GM23248 (cell line): ENCODE measurements around the gene DNAJC17. TPM values are rescaled to one million over a fixed set of nuclear protein-coding genes. Genes with fewer than 3 reads are reported as not detected.

Source experiments
- DNase-seq: peaks from one replicate; pipeline ENCODE4 v3.0.0-alpha.2; 2015
- H2AFZ ChIP-seq: fragments of 200-600 bp; sonication (generic); 2 replicates; pipeline ENCODE4 v1.6.1; 2016; ENCODE audit warnings: antibody characterized with exemption
- H3F3A ChIP-seq: fragments of 200-600 bp; sonication (generic); 2 replicates; pipeline ENCODE4 v1.6.1; 2016; ENCODE audit warnings: mild to moderate bottlenecking, antibody characterized with exemption, mixed run types; ENCODE audit not compliant: insufficient read depth
- H3K27ac ChIP-seq: fragments of 200-600 bp; sonication (generic); 2 replicates; pipeline ENCODE4 v1.5.1; 2016; ENCODE audit warnings: mild to moderate bottlenecking
- H3K27me3 ChIP-seq: fragments of 200-600 bp; sonication (generic); replicated peaks from 2 replicates; pipeline ENCODE4 v1.6.1; 2016; ENCODE audit warnings: mild to moderate bottlenecking; ENCODE audit not compliant: insufficient read depth
- H3K36me3 ChIP-seq: fragments of 200-600 bp; sonication (generic); 2 replicates; pipeline ENCODE4 v1.6.1; 2016; ENCODE audit warnings: low read depth, mild to moderate bottlenecking
- H3K4me1 ChIP-seq: fragments of 200-600 bp; sonication (generic); 2 replicates; pipeline ENCODE4 v1.6.1; 2016; ENCODE audit warnings: mild to moderate bottlenecking; ENCODE audit not compliant: insufficient read depth
- H3K4me2 ChIP-seq: fragments of 200-600 bp; sonication (generic); one replicate; pipeline ENCODE4 v1.6.1; 2016; ENCODE audit warnings: mild to moderate bottlenecking; ENCODE audit not compliant: unreplicated experiment
- H3K4me3 ChIP-seq: fragments of 200-600 bp; sonication (generic); 2 replicates; pipeline ENCODE4 v1.5.1; 2016; ENCODE audit warnings: mild to moderate bottlenecking
- H3K79me2 ChIP-seq: fragments of 200-600 bp; sonication (generic); 2 replicates; pipeline ENCODE4 v1.6.1; 2016; ENCODE audit warnings: mild to moderate bottlenecking; ENCODE audit not compliant: insufficient read depth
- H3K9ac ChIP-seq: fragments of 200-600 bp; sonication (generic); 2 replicates; pipeline ENCODE4 v1.6.1; 2016; ENCODE audit warnings: mild to moderate bottlenecking
- H3K9me2 ChIP-seq: fragments of 200-600 bp; sonication (generic); 2 replicates; pipeline ENCODE4 v1.6.1; 2016; ENCODE audit warnings: mixed run types, mild to moderate bottlenecking, moderate library complexity; ENCODE audit not compliant: insufficient read depth
- H3K9me3 ChIP-seq: fragments of 200-600 bp; sonication (generic); one replicate; pipeline ENCODE4 v1.6.1; 2017; ENCODE audit warnings: low read depth
- H4K20me1 ChIP-seq: fragments of 200-600 bp; sonication (generic); 2 replicates; pipeline ENCODE4 v1.6.0; 2016; ENCODE audit not compliant: insufficient read depth
- EZH2 ChIP-seq: fragments of 200-600 bp; sonication (generic); IDR thresholded peaks from 2 replicates; pipeline ENCODE4 v1.6.1; 2018; ENCODE audit warnings: antibody characterized with exemption, mild to moderate bottlenecking; ENCODE audit not compliant: insufficient read depth, poor library complexity, severe bottlenecking
- EZH2phosphoT487 ChIP-seq: fragments of 200-600 bp; sonication (generic); IDR thresholded peaks from 2 replicates; pipeline ENCODE4 v1.6.1; 2018; ENCODE audit warnings: antibody characterized with exemption, moderate library complexity, mild to moderate bottlenecking, low read depth; ENCODE audit not compliant: insufficient read depth
- WGBS, 2 experiments: methylation state at CpG; one replicate each; pipeline ENCODE4 v1.1.6; 2015 to 2017; ENCODE audit warnings: low lambda C conversion rate in 2 of 2, low coverage in 1 of 2; ENCODE audit errors: missing lambda C conversion rate in 2 of 2; 5-methylcytosine and 5-hydroxymethylcytosine counted together
- in situ Hi-C: fragments of 300-500 bp; cut with MboI; formaldehyde crosslinking; loops from 2 replicates; pipeline ENCODE4 v1.15.0; 2020
- polyA plus RNA-seq: library from polyadenylated mRNA; unstranded; fragments of >200 nt; fragmentation: Nextera tagmentation; extraction: Ambion mirVana; gene quantifications from 2 replicates; pipeline ENCODE4 v1.2.1, GENCODE V29; 2016
- total RNA-seq: library from RNA; depleted of rRNA; stranded (reverse); fragments of >200 nt; shearing (Covaris generic); gene quantifications from 2 replicates; pipeline ENCODE4 v1.2.3, GENCODE V29; 2014

Gene DNAJC17
- total and polyA plus RNA-seq, 2 experiments from 2014 or later, result 13.4 to 36.4 TPM

DNA sequence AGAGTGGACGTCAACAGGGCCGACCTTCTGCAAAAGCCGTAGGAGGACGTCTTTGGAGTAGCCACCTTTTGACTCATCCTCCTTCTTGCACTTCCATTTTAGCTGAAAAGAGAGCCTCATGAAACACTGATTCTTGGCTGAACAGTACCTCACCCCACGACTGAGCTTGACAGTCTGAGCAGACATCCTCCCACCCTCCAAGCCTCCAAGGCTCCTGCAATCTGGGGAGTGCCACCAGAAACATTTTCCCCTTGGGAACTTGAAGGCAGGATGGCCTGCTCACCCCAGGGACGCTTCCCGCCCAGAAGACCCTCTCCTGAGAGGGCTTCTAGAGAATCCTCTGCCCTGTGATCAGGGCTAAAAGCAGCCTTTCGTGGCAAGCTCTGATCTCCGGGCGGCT lies 32.3 kb downstream of the DNAJC17 start:
- in situ Hi-C loops, result no loop called here
- 87 to 89% methylated on average over 10 of the region's 10 CpGs for WGBS, 2 experiments

DNA sequence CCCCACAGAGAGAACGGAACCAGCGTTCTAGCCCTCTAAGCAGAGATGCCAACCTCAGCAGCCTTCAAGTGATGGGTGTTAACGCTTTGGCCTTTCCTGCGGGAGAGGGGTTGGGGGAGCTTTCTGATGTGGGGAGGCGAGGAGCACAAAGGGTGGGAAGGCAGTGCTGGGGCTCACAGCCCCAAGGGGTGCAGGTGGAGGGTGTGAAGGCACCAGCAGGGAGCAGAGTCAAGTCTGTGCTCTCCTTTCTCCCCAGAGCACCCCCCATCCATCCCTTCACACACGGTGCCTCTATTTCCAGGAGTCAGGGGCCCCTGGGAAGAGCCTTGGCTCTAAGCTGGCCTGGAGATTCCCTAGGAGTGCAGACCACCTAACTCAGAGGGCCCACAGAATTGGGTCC lies 33.4 kb downstream of the DNAJC17 start:
- H3K27me3 ChIP-seq, result no peaks in the 10 kb centered on the region
- TF ChIP-seq EZH2phosphoT487, result no peak
- no peak for TF ChIP-seq EZH2
- no peak overlapping the region for H3K27ac ChIP-seq
- no peaks in the 10 kb centered on the region for H3F3A ChIP-seq
- in situ Hi-C loops, result no loop called here
- H4K20me1 ChIP-seq, result no peaks in the 10 kb centered on the region
- no peak overlapping the region for H2AFZ ChIP-seq
- no peak for DNase-seq
- peaks cover 12% of the 10 kb centered on the region for H3K4me1 ChIP-seq
- H3K9me2 ChIP-seq, result no peaks in the 10 kb centered on the region
- no peak overlapping the region for H3K4me3 ChIP-seq
- no peaks in the 10 kb centered on the region for H3K9me3 ChIP-seq
- no peak overlapping the region for H3K4me2 ChIP-seq
- H3K36me3 ChIP-seq, result peaks cover 14% of the 10 kb centered on the region; the same call in 1 of the 2 replicates
- no peaks in the 10 kb centered on the region for H3K79me2 ChIP-seq
- WGBS, 2 experiments, result 95% methylated on average over 6 of the region's 6 CpGs
- H3K9ac ChIP-seq, result no peak overlapping the region

More for the DNA sequence above, 32.3 kb downstream of the DNAJC17 start:
- TF ChIP-seq EZH2phosphoT487 (no peak), EZH2 (no peak)
- no peak overlapping the region for H3K4me3 ChIP-seq
- H3K9me2 ChIP-seq, result no peaks in the 10 kb centered on the region
- H2AFZ ChIP-seq, result no peak overlapping the region
- H3F3A ChIP-seq, result no peaks in the 10 kb centered on the region
- no peaks in the 10 kb centered on the region for H3K27me3 ChIP-seq
- no peaks in the 10 kb centered on the region for H3K9me3 ChIP-seq
- no peaks in the 10 kb centered on the region for H3K79me2 ChIP-seq
- no peak overlapping the region for H3K27ac ChIP-seq
- no peaks in the 10 kb centered on the region for H4K20me1 ChIP-seq
- no peak overlapping the region for H3K4me2 ChIP-seq
- DNase-seq, result no peak
- no peak overlapping the region for H3K9ac ChIP-seq
- H3K4me1 ChIP-seq, result peaks cover 12% of the 10 kb centered on the region
- H3K36me3 ChIP-seq, result peaks cover 21% of the 10 kb centered on the region; the same call in 1 of the 2 replicates

DNA sequence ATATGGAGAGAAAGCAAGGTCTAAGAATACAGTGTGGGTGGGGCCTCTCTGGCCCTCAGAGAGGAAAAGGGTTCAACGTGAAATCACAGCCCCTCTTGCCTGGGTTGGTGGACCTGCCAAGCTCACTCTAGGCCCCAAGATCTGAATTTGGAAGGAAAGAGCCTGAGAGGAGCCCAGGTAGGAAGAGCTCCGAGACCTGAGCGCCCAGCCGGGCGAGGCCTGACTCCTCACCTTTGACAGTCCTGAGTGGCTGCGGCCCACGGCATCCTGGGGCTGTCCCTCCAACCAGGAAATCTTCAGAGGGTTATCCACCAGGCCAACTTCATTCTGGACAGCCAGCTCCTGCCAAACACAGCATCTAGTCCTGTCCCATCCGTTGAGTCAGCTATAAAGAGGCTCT lies 33.8 kb downstream of the DNAJC17 start:
- TF ChIP-seq EZH2phosphoT487 (no peak), EZH2 (no peak)
- WGBS, 2 experiments, result 94 to 98% methylated on average over 8 of the region's 8 CpGs
- Histone ChIP-seq H3K27ac (no peak overlapping the region), H3K27me3 (no peaks in the 10 kb centered on the region), H3K4me2 (no peak overlapping the region), H3K4me3 (no peak overlapping the region), H3K9ac (no peak overlapping the region), H4K20me1 (no peaks in the 10 kb centered on the region), H2AFZ (no peak overlapping the region), H3K9me2 (no peaks in the 10 kb centered on the region), H3K9me3 (no peaks in the 10 kb centered on the region), H3K79me2 (no peaks in the 10 kb centered on the region), H3F3A (no peaks in the 10 kb centered on the region), H3K4me1 (peaks cover 12% of the 10 kb centered on the region), H3K36me3 (peaks cover 10% of the 10 kb centered on the region; the same call in 1 of the 2 replicates)
- DNase-seq, result no peak
- in situ Hi-C loops, result no loop called here

DNA sequence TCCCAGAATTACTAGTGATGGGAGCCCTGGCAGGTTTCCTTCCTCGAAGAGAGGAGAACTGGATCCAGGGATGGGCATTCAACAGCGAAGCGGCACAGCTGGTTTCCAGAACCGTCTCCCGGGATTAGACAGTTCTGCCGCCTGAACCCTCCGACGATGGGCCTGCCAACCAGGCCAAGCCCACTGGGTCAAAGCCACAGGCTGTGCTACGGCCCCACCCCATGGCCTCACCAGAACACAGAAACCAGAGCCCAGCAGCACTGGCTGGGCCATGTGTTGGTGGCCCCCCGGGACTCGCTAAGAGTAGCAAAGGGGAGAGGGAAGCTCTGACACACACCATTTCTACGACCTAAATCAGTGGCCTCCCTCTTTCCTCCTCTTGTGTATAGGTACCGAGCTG lies 35.3 kb downstream of the DNAJC17 start:
- Histone ChIP-seq H3K4me3 (no peak overlapping the region), H3K9ac (no peak overlapping the region), H4K20me1 (no peaks in the 10 kb centered on the region), H3F3A (no peaks in the 10 kb centered on the region), H2AFZ (no peak overlapping the region), H3K79me2 (no peaks in the 10 kb centered on the region), H3K9me2 (no peaks in the 10 kb centered on the region), H3K9me3 (no peaks in the 10 kb centered on the region), H3K4me1 (peaks cover 9% of the 10 kb centered on the region), H3K4me2 (no peak overlapping the region), H3K36me3 (peaks cover 4% of the 10 kb centered on the region; the same call in 1 of the 2 replicates), H3K27me3 (no peaks in the 10 kb centered on the region), H3K27ac (no peak overlapping the region)
- in situ Hi-C loops, result no loop called here
- 36 to 48% methylated on average over 12 to 13 of the region's 13 CpGs for WGBS, 2 experiments
- TF ChIP-seq EZH2 (no peak), EZH2phosphoT487 (no peak)
- no peak for DNase-seq

DNA sequence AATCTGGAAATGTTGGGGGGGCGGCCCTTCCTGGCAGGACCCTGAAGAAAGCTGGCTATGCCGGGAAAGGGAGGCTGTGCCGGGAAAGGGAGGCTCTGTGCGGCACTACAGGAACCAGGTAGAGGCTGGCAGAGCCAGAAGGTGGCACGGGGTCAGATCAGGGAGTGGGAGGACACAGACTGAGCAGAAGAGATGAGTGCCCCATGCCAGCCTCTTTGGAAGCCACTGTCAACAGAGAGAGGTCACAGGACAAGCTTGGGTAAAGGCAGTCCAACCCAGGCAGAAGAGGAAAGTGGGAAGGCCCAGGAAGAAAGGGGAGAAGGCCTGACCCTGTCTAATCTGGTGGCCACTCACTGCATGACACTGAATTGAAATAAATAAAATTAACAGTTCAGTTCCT lies 36.0 kb downstream of the DNAJC17 start:
- in situ Hi-C loops, result no loop called here
- TF ChIP-seq EZH2, result no peak
- TF ChIP-seq EZH2phosphoT487, result no peak
- H3F3A ChIP-seq, result peaks cover 4% of the 10 kb centered on the region; the same call in 1 of the 2 replicates

More for the DNA sequence above, 36.0 kb downstream of the DNAJC17 start:
- Histone ChIP-seq H3K4me2 (no peak overlapping the region), H3K36me3 (peaks cover 4% of the 10 kb centered on the region; the same call in 1 of the 2 replicates), H3K27ac (no peak overlapping the region), H3K9me3 (no peaks in the 10 kb centered on the region), H2AFZ (no peak overlapping the region), H3K4me1 (peaks cover 7% of the 10 kb centered on the region), H4K20me1 (no peaks in the 10 kb centered on the region), H3K9me2 (no peaks in the 10 kb centered on the region), H3K4me3 (no peak overlapping the region), H3K79me2 (no peaks in the 10 kb centered on the region), H3K9ac (no peak overlapping the region), H3K27me3 (no peaks in the 10 kb centered on the region)
- no peak for DNase-seq
- WGBS, 2 experiments, result 87 to 92% methylated on average over 5 of the region's 5 CpGs
